ENCODE data around the gene IL17RD.
A peak's percentile ranks its signal among the peaks of the same experiment; 100 is the strongest.

Gene IL17RD

DNA sequence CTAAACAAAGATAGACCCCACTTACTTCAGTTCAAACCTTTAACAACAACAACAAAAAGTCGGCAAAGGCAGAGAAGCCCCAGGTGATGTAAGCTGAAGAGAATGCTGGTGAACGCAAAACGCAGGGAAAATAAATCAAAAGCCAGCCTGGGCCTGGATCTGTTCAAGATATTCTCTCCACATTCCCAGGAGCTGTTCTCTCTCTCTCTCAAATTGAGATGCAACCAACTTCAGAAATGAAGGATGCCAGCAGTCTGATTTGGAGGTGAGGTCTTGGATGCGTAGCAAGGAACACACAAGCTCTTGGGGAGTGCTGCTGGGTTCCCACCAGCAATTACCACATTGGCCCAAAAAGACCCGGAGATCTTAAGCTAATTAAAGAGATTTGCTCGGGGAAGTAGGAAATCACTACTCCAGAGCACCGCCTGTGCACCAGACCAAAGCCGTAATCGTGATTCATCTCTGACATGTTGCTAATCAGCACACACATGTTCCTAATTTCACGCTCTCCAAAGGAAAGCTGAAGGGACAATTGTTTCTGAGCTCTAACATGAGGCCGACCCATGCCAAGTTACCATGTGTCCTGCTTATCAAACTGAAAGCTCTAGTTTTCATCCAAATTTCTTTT, 37.1 kb downstream of the IL17RD start:
- 86% methylated on average over 6 of the region's 11 CpGs for WGBS (ENCODE audit: insufficient coverage)

DNA sequence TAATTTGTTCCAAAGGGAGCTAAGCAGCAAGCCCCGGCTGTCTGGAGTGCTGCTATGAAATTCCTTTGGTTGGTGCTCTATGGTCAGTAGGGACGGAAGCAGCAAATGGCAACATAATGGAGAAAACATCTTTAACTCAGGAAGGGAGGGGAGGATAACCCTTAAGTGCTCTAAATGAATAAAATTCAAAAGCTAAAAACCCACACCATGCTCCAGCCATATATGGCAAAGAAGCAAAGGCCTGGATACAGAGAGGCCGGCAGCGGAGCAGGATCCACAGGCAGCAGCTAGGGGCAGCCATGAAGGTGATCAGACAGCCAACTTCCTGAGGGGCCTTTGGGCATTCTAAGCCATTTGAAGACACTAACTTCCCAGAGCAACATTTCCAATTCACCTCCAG, 38.9 kb downstream of the IL17RD start:
- Histone ChIP-seq H3K27me3 (replicated peaks in 2 of 5; ENCODE audit: control insufficient read depth in 4 of 5, insufficient read depth in 5 of 5, low read length in 4 of 5) (peaks cover 0 to 3% (median 0%) of the 10 kb centered on the region in 5 experiments), H3K4me1 (ENCODE audit: control extremely low read depth in 1 of 4, control insufficient read depth in 4 of 4, insufficient read depth in 4 of 4, low read length in 3 of 4) (peaks cover 0 to 7% (median 3%) of the 10 kb centered on the region in 4 experiments), H3K36me3 (ENCODE audit: control insufficient read depth in 4 of 4, insufficient read depth in 4 of 4, low read length in 3 of 4) (no peaks in the 10 kb centered on the region), H3K4me3 (ENCODE audit: control insufficient read depth in 1 of 7, extremely low read depth in 1 of 7, insufficient read depth in 4 of 7, low read depth in 2 of 7, low read length in 6 of 7) (no peak overlapping the region), H3K27ac (ENCODE audit: insufficient read depth in 1 of 2, low read depth in 1 of 2, low read length in 2 of 2, poor library complexity in 1 of 2, severe bottlenecking in 2 of 2) (no peak overlapping the region), H3K9me3 (ENCODE audit: control extremely low read depth in 1 of 5, control insufficient read depth in 4 of 5, insufficient read depth in 2 of 5, low read depth in 1 of 5, low read length in 4 of 5) (no peaks in the 10 kb centered on the region)
- ChIA-PET CTCF (interaction anchor here (1.4 kb wide), 1 partner anchor 8 kb away, joined by 4 read pairs; no protein-coding TSS in a partner anchor), POLR2A (no interaction called here)
- 100% methylated on average over 1 of the region's 4 CpGs for WGBS (ENCODE audit: insufficient coverage)
- no peak for DNase-seq

More for the DNA sequence above, 37.1 kb downstream of the IL17RD start:
- CTCF ChIA-PET, result interaction anchor here (0.7 to 1.4 kb wide), 3 partner anchors 9 to 62 kb away, joined by 3 to 4 read pairs (median 3); no protein-coding TSS in a partner anchor
- H3K27me3 ChIP-seq (replicated peaks in 2 of 5; ENCODE audit: control insufficient read depth in 4 of 5, insufficient read depth in 5 of 5, low read length in 4 of 5), result peaks cover 0 to 3% (median 0%) of the 10 kb centered on the region in 5 experiments
- H3K4me3 ChIP-seq (ENCODE audit: control insufficient read depth in 1 of 7, extremely low read depth in 1 of 7, insufficient read depth in 4 of 7, low read depth in 2 of 7, low read length in 6 of 7), result no peak overlapping the region
- no peak for DNase-seq
- peaks cover 0 to 7% (median 3%) of the 10 kb centered on the region in 4 experiments for H3K4me1 ChIP-seq (ENCODE audit: control extremely low read depth in 1 of 4, control insufficient read depth in 4 of 4, insufficient read depth in 4 of 4, low read length in 3 of 4)
- no peaks in the 10 kb centered on the region for H3K9me3 ChIP-seq (ENCODE audit: control extremely low read depth in 1 of 5, control insufficient read depth in 4 of 5, insufficient read depth in 2 of 5, low read depth in 1 of 5, low read length in 4 of 5)
- H3K27ac ChIP-seq (ENCODE audit: insufficient read depth in 1 of 2, low read depth in 1 of 2, low read length in 2 of 2, poor library complexity in 1 of 2, severe bottlenecking in 2 of 2), result no peak overlapping the region
- H3K36me3 ChIP-seq (ENCODE audit: control insufficient read depth in 4 of 4, insufficient read depth in 4 of 4, low read length in 3 of 4), result no peaks in the 10 kb centered on the region
- POLR2A ChIA-PET, result no interaction called here

DNA sequence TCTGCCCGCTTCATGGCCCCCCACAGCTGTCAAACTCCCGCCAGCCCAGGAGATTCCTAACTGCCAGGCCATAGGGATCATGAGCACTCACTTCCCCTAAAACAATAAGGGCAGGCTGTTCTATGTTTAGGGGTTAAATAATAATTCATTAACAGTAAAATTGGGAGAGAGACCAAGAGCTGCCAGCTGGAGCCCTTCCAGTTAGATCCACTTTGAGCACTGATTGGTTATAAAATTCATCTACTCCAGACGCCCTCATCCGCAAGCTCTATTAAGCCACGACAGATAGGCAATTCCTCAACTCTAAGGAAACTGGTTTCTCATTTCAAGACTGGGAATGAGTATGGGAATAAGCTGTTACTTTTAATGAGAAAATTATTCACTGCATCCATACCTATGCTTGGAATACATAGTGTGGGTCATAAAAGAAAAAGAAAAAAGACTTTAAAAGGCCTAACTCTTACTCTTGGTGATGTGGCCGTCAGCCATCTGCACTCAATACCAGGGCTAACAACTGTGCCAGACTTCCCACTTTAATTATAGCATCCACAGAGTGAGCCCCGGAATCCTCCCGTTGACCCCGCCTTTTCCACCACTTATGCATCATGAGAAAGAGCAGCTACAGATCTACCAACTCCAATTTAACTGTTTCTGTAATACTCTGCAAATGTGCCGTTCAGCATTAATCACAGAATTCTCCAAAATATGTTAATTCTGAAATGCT, 44.5 kb downstream of the IL17RD start:
- CTCF ChIA-PET, result interaction anchor here (1.7 kb wide), 1 partner anchor 19 kb away, joined by 5 read pairs; no protein-coding TSS in a partner anchor

DNA sequence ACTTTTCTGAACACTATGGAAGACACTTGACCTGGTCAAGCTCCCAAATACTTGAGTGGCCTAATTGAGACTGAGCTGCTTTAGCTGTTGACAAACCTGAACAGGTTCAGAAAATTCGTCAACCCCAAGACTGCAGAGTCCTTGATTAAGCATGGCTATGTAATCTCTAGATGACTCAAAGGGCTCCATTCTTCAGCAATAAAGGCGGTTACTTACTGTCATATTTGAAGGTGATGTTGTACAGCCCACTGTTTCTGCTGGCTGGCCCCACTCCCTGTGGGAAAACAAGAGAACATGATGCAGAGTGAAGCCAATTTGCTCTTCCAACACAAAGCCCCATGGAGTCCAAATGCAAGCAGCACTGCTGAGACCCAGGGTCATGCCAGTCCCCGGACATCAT, 45.1 kb downstream of the IL17RD start:
- Histone ChIP-seq H3K27ac (ENCODE audit: insufficient read depth in 1 of 2, low read depth in 1 of 2, low read length in 2 of 2, poor library complexity in 1 of 2, severe bottlenecking in 2 of 2) (no peak overlapping the region), H3K27me3 (replicated peaks in 2 of 5; ENCODE audit: control insufficient read depth in 4 of 5, insufficient read depth in 5 of 5, low read length in 4 of 5) (peaks cover 0 to 8% (median 0%) of the 10 kb centered on the region in 5 experiments), H3K4me3 (ENCODE audit: control insufficient read depth in 1 of 7, extremely low read depth in 1 of 7, insufficient read depth in 4 of 7, low read depth in 2 of 7, low read length in 6 of 7) (no peak overlapping the region), H3K9me3 (ENCODE audit: control extremely low read depth in 1 of 5, control insufficient read depth in 4 of 5, insufficient read depth in 2 of 5, low read depth in 1 of 5, low read length in 4 of 5) (no peaks in the 10 kb centered on the region), H3K4me1 (ENCODE audit: control extremely low read depth in 1 of 4, control insufficient read depth in 4 of 4, insufficient read depth in 4 of 4, low read length in 3 of 4) (no peaks in the 10 kb centered on the region), H3K36me3 (ENCODE audit: control insufficient read depth in 4 of 4, insufficient read depth in 4 of 4, low read length in 3 of 4) (no peaks in the 10 kb centered on the region)
- POLR2A ChIA-PET, result no interaction called here
- DNase-seq, result no peak
- CTCF ChIA-PET, result interaction anchor here (1.7 kb wide), 1 partner anchor 20 kb away, joined by 5 read pairs; no protein-coding TSS in a partner anchor
- WGBS (ENCODE audit: insufficient coverage), result 100% methylated on average over 2 of the region's 3 CpGs

More for the DNA sequence above, 44.5 kb downstream of the IL17RD start:
- Histone ChIP-seq H3K9me3 (ENCODE audit: control extremely low read depth in 1 of 5, control insufficient read depth in 4 of 5, insufficient read depth in 2 of 5, low read depth in 1 of 5, low read length in 4 of 5) (no peaks in the 10 kb centered on the region), H3K4me1 (ENCODE audit: control extremely low read depth in 1 of 4, control insufficient read depth in 4 of 4, insufficient read depth in 4 of 4, low read length in 3 of 4) (no peaks in the 10 kb centered on the region), H3K36me3 (ENCODE audit: control insufficient read depth in 4 of 4, insufficient read depth in 4 of 4, low read length in 3 of 4) (no peaks in the 10 kb centered on the region), H3K4me3 (ENCODE audit: control insufficient read depth in 1 of 7, extremely low read depth in 1 of 7, insufficient read depth in 4 of 7, low read depth in 2 of 7, low read length in 6 of 7) (no peak overlapping the region), H3K27me3 (replicated peaks in 2 of 5; ENCODE audit: control insufficient read depth in 4 of 5, insufficient read depth in 5 of 5, low read length in 4 of 5) (peaks cover 0 to 6% (median 0%) of the 10 kb centered on the region in 5 experiments), H3K27ac (ENCODE audit: insufficient read depth in 1 of 2, low read depth in 1 of 2, low read length in 2 of 2, poor library complexity in 1 of 2, severe bottlenecking in 2 of 2) (no peak overlapping the region)
- DNase-seq, result no peak
- 96% methylated on average over 3 of the region's 10 CpGs for WGBS (ENCODE audit: insufficient coverage)
- POLR2A ChIA-PET, result no interaction called here

DNA sequence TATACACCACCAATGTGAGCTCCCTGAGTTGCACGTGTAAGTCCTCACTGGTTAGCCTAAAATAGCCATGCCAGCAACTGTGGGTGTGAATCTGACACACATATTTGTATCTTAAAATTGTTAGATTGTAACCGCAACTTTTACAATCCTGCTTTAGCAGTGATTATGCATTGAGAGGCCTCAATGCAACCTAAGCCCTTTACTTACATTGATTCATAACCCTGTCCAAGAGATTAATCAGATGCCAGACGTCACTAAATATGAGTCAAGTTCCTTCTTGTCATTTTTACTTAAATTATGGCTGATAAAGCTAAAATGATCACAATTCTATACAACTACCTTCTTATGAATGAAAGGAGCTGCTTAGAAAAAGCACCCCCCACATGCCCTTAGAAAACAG, 46.9 kb downstream of the IL17RD start:
- CTCF ChIA-PET, result interaction anchor here (0.9 to 1.5 kb wide), 3 partner anchors 15 to 103 kb away, joined by 3 read pairs; no protein-coding TSS in a partner anchor

DNA sequence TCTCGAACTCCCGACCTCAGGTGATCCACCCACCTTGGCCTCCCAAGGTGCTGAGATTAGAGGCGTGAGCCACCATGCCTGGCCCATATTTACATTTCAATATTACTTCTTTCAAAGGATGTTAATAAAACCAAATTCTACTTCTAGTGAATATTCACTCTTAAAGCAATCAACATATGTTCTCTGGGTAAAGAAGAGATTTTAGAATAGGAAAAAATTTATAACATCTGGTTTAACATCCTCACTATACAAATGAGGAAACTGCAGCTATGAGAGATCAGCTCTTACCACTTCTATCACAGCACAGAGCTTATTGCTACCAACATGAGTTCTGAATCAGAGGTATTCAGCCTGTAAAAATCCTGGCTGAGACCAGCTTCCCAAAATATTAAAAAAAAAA, 48.7 kb downstream of the IL17RD start:
- no peak overlapping the region for H3K27ac ChIP-seq (ENCODE audit: insufficient read depth in 1 of 2, low read depth in 1 of 2, low read length in 2 of 2, poor library complexity in 1 of 2, severe bottlenecking in 2 of 2)
- no peak for DNase-seq
- no peak overlapping the region for H3K4me3 ChIP-seq (ENCODE audit: control insufficient read depth in 1 of 7, extremely low read depth in 1 of 7, insufficient read depth in 4 of 7, low read depth in 2 of 7, low read length in 6 of 7)
- ChIA-PET POLR2A (interaction anchor here (0.6 kb wide), 1 partner anchor 45 kb away, joined by 5 read pairs; no protein-coding TSS in a partner anchor), CTCF (interaction anchor here (0.6 kb wide), 1 partner anchor 16 kb away, joined by 3 read pairs; no protein-coding TSS in a partner anchor)
- H3K9me3 ChIP-seq (ENCODE audit: control extremely low read depth in 1 of 5, control insufficient read depth in 4 of 5, insufficient read depth in 2 of 5, low read depth in 1 of 5, low read length in 4 of 5), result no peaks in the 10 kb centered on the region
- no CpG with 5 or more reads among the region's 3 CpGs for WGBS (ENCODE audit: insufficient coverage)
- H3K27me3 ChIP-seq (replicated peaks in 2 of 5; ENCODE audit: control insufficient read depth in 4 of 5, insufficient read depth in 5 of 5, low read length in 4 of 5), result peaks cover 0 to 8% (median 0%) of the 10 kb centered on the region in 5 experiments
- no peaks in the 10 kb centered on the region for H3K4me1 ChIP-seq (ENCODE audit: control extremely low read depth in 1 of 4, control insufficient read depth in 4 of 4, insufficient read depth in 4 of 4, low read length in 3 of 4)
- H3K36me3 ChIP-seq (ENCODE audit: control insufficient read depth in 4 of 4, insufficient read depth in 4 of 4, low read length in 3 of 4), result no peaks in the 10 kb centered on the region

More for the DNA sequence above, 46.9 kb downstream of the IL17RD start:
- no peak for DNase-seq
- H3K9me3 ChIP-seq (ENCODE audit: control extremely low read depth in 1 of 5, control insufficient read depth in 4 of 5, insufficient read depth in 2 of 5, low read depth in 1 of 5, low read length in 4 of 5), result no peaks in the 10 kb centered on the region
- H3K27me3 ChIP-seq (replicated peaks in 2 of 5; ENCODE audit: control insufficient read depth in 4 of 5, insufficient read depth in 5 of 5, low read length in 4 of 5), result peaks cover 0 to 8% (median 0%) of the 10 kb centered on the region in 5 experiments
- H3K36me3 ChIP-seq (ENCODE audit: control insufficient read depth in 4 of 4, insufficient read depth in 4 of 4, low read length in 3 of 4), result no peaks in the 10 kb centered on the region
- no CpG with 5 or more reads among the region's 3 CpGs for WGBS (ENCODE audit: insufficient coverage)
- POLR2A ChIA-PET, result no interaction called here
- no peak overlapping the region for H3K27ac ChIP-seq (ENCODE audit: insufficient read depth in 1 of 2, low read depth in 1 of 2, low read length in 2 of 2, poor library complexity in 1 of 2, severe bottlenecking in 2 of 2)
- H3K4me1 ChIP-seq (ENCODE audit: control extremely low read depth in 1 of 4, control insufficient read depth in 4 of 4, insufficient read depth in 4 of 4, low read length in 3 of 4), result no peaks in the 10 kb centered on the region
- H3K4me3 ChIP-seq (ENCODE audit: control insufficient read depth in 1 of 7, extremely low read depth in 1 of 7, insufficient read depth in 4 of 7, low read depth in 2 of 7, low read length in 6 of 7), result no peak overlapping the region

DNA sequence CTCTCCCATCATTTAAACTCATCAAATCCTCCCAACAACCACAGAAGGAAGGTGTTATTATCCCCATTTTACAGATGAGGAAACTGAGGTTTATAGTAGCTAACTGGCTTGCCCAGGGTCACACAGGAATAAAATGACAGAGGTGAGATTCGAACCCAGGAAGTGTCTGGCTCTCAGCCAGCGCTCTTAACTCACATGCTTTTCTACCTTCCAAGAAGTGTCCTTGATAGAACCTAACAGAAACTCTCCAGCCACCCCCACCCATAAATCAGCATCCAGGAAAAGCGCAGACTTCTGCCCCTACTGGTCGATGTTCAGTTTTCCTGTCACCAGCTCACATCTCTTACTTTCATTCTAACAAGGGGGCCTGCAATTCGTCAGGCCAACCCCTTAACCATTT, 52.9 kb downstream of the IL17RD start:
- POLR2A ChIA-PET, result no interaction called here
- peaks cover 0 to 8% (median 0%) of the 10 kb centered on the region in 5 experiments for H3K27me3 ChIP-seq (replicated peaks in 2 of 5; ENCODE audit: control insufficient read depth in 4 of 5, insufficient read depth in 5 of 5, low read length in 4 of 5)
- peak; percentile 36 to 78 (median 74) for DNase-seq
- H3K9me3 ChIP-seq (ENCODE audit: control extremely low read depth in 1 of 5, control insufficient read depth in 4 of 5, insufficient read depth in 2 of 5, low read depth in 1 of 5, low read length in 4 of 5), result no peaks in the 10 kb centered on the region
- CTCF ChIA-PET, result interaction anchor here (0.7 to 2.0 kb wide), 4 partner anchors 11 to 121 kb away, joined by 3 to 4 read pairs (median 3); no protein-coding TSS in a partner anchor
- no peak overlapping the region for H3K4me3 ChIP-seq (ENCODE audit: control insufficient read depth in 1 of 7, extremely low read depth in 1 of 7, insufficient read depth in 4 of 7, low read depth in 2 of 7, low read length in 6 of 7)
- 49% methylated on average over 3 of the region's 5 CpGs for WGBS (ENCODE audit: insufficient coverage)
- H3K27ac ChIP-seq (ENCODE audit: insufficient read depth in 1 of 2, low read depth in 1 of 2, low read length in 2 of 2, poor library complexity in 1 of 2, severe bottlenecking in 2 of 2), result no peak overlapping the region
- no peaks in the 10 kb centered on the region for H3K4me1 ChIP-seq (ENCODE audit: control extremely low read depth in 1 of 4, control insufficient read depth in 4 of 4, insufficient read depth in 4 of 4, low read length in 3 of 4)
- no peaks in the 10 kb centered on the region for H3K36me3 ChIP-seq (ENCODE audit: control insufficient read depth in 4 of 4, insufficient read depth in 4 of 4, low read length in 3 of 4)
